IMR-90 (cell line): Measurements from ENCODE around the gene RPS6KA5. TPM values are rescaled to one million over a fixed set of nuclear protein-coding genes. Genes with fewer than 3 reads are reported as not detected.

Experiments
- ATAC-seq: fragments of 200-7000 bp; cut with Tn5 transposase; 2 replicates; pipeline ENCODE4 v1.9.1; 2020; ENCODE audit warnings: low read depth, mild to moderate bottlenecking, moderate library complexity
- BruUV-seq: library from RNA; stranded (reverse); fragments of 400-500 nt; replicated peaks from 2 replicates; lab custom pipeline; 2021; lab: Mats Ljungman, UMichigan
- CTCF ChIA-PET: fragments of 300-600 bp; formaldehyde crosslinking; extraction: SDS; loops from one replicate; lab custom pipeline; 2021; ENCODE audit warnings: antibody characterized with exemption; lab: Yijun Ruan, JAX
- POLR2A ChIA-PET: fragments of 300-600 bp; sonication (Branson Sonifier 250); formaldehyde crosslinking; loops from one replicate; lab custom pipeline; 2022; ENCODE audit warnings: antibody characterized with exemption; ENCODE audit not compliant: unreplicated experiment; lab: Charles Lee
- DNase-seq: peaks from one replicate; pipeline ENCODE4 v3.0.0; 2013
- H2AFZ ChIP-seq: replicated peaks from 2 replicates; pipeline ENCODE3; 2013; ENCODE audit warnings: low read length, mild to moderate bottlenecking; ENCODE audit not compliant: poor library complexity
- H2AK5ac ChIP-seq: 2 replicates; pipeline ENCODE4 v1.6.1; 2013; ENCODE audit warnings: low read depth, low read length, inconsistent platforms
- H2AK9ac ChIP-seq: replicated peaks from 2 replicates; pipeline ENCODE3; 2013; ENCODE audit warnings: mild to moderate bottlenecking, low read depth, low read length, moderate library complexity; ENCODE audit not compliant: poor library complexity
- H2BK120ac ChIP-seq: 2 replicates; pipeline ENCODE4 v1.6.1; 2013; ENCODE audit warnings: low read depth, low read length, inconsistent platforms
- H2BK15ac ChIP-seq: 3 replicates; pipeline ENCODE4 v1.6.1; 2013; ENCODE audit warnings: low read depth, low read length, inconsistent platforms
- H2BK20ac ChIP-seq: 2 replicates; pipeline ENCODE4 v1.6.1; 2013; ENCODE audit warnings: low read depth, mild to moderate bottlenecking, inconsistent platforms, low read length, moderate library complexity
- H2BK5ac ChIP-seq: 2 replicates; pipeline ENCODE4 v1.6.1; 2013; ENCODE audit warnings: mild to moderate bottlenecking, low read depth, low read length, inconsistent platforms; ENCODE audit not compliant: poor library complexity, severe bottlenecking
- H3K14ac ChIP-seq: replicated peaks from 2 replicates; pipeline ENCODE4 v1.6.1; 2013; ENCODE audit warnings: low read depth, low read length, inconsistent platforms
- H3K18ac ChIP-seq: 2 replicates; pipeline ENCODE4 v1.6.1; 2013; ENCODE audit warnings: low read depth, low read length, control low read depth
- H3K23ac ChIP-seq: 2 replicates; pipeline ENCODE4 v1.6.1; 2013; ENCODE audit warnings: low read depth, low read length, inconsistent platforms
- H3K27ac ChIP-seq: 2 replicates; pipeline ENCODE4 v1.5.1; 2013; ENCODE audit warnings: mild to moderate bottlenecking, control low read depth, low read length; ENCODE audit not compliant: insufficient read depth
- H3K27me3 ChIP-seq: 2 replicates; pipeline ENCODE4 v1.6.1; 2013; ENCODE audit warnings: low read length; ENCODE audit not compliant: control insufficient read depth, insufficient read depth
- H3K36me3 ChIP-seq: 2 replicates; pipeline ENCODE4 v1.6.1; 2013; ENCODE audit warnings: low read length, mixed read lengths; ENCODE audit not compliant: control insufficient read depth, insufficient read depth
- H3K4ac ChIP-seq: 2 replicates; pipeline ENCODE4 v1.6.1; 2013; ENCODE audit warnings: low read depth, low read length, inconsistent platforms
- H3K4me1 ChIP-seq: 2 replicates; pipeline ENCODE4 v1.6.1; 2013; ENCODE audit warnings: low read length, mixed read lengths; ENCODE audit not compliant: control insufficient read depth, insufficient read depth
- H3K4me2 ChIP-seq: 2 replicates; pipeline ENCODE4 v1.6.1; 2013; ENCODE audit warnings: low read depth, mild to moderate bottlenecking, control low read depth, low read length, moderate library complexity
- H3K4me3 ChIP-seq: 2 replicates; pipeline ENCODE4 v1.5.1; 2013; ENCODE audit warnings: low read depth, mild to moderate bottlenecking, control low read depth, low read length, moderate library complexity; ENCODE audit not compliant: insufficient read depth
- H3K56ac ChIP-seq: 2 replicates; pipeline ENCODE4 v1.6.1; 2013; ENCODE audit warnings: low read length, inconsistent platforms; ENCODE audit not compliant: insufficient read depth; ENCODE audit errors: extremely low read depth
- H3K79me1 ChIP-seq, 2 experiments: 2 replicates each; pipeline ENCODE4 v1.6.1; 2013; ENCODE audit warnings: low read length in 2 of 2, inconsistent platforms in 1 of 2, low read depth in 1 of 2
- H3K9ac ChIP-seq: 2 replicates; pipeline ENCODE4 v1.6.1; 2013; ENCODE audit warnings: low read depth, low read length, control low read depth
- H3K9me1 ChIP-seq: 2 replicates; pipeline ENCODE4 v1.6.1; 2013; ENCODE audit warnings: low read length, inconsistent platforms; ENCODE audit not compliant: insufficient read depth
- H3K9me3 ChIP-seq: 2 replicates; pipeline ENCODE4 v1.6.1; 2013; ENCODE audit warnings: low read length; ENCODE audit not compliant: control insufficient read depth, insufficient read depth
- H4K20me1 ChIP-seq: 2 replicates; pipeline ENCODE4 v1.6.1; 2013; ENCODE audit warnings: low read length, inconsistent platforms; ENCODE audit not compliant: insufficient read depth
- H4K5ac ChIP-seq: 2 replicates; pipeline ENCODE4 v1.6.1; 2013; ENCODE audit warnings: mild to moderate bottlenecking, low read depth, low read length, control low read depth
- H4K8ac ChIP-seq, 2 experiments: 2 replicates each; pipeline ENCODE4 v1.6.1; 2013; ENCODE audit warnings: low read depth in 2 of 2, low read length in 2 of 2, control low read depth in 1 of 2, inconsistent platforms in 1 of 2
- H4K91ac ChIP-seq: 2 replicates; pipeline ENCODE4 v1.6.1; 2013; ENCODE audit warnings: low read depth, low read length, inconsistent platforms; ENCODE audit not compliant: insufficient read depth
- BHLHE40 ChIP-seq: fragments of 150-350 bp; IDR thresholded peaks from 2 replicates; pipeline ENCODE4 v1.6.1; 2016; ENCODE audit warnings: mild to moderate bottlenecking, low read depth, low read length
- CEBPB ChIP-seq: IDR thresholded peaks from 2 replicates; pipeline ENCODE4 v1.6.1; 2012; ENCODE audit warnings: low read depth, low read length, improper control_type of control experiment
- CHD1 ChIP-seq: IDR thresholded peaks from 2 replicates; pipeline ENCODE4 v1.6.1; 2012; ENCODE audit warnings: low read depth, low read length, improper control_type of control experiment
- FOS ChIP-seq: fragments of 150-350 bp; IDR thresholded peaks from 2 replicates; pipeline ENCODE4 v1.6.1; 2016; ENCODE audit warnings: low read depth, low read length
- MAFK ChIP-seq: IDR thresholded peaks from 2 replicates; pipeline ENCODE4 v1.6.1; 2012; ENCODE audit warnings: low read depth, low read length, improper control_type of control experiment
- MAZ ChIP-seq: IDR thresholded peaks from 2 replicates; pipeline ENCODE4 v1.6.1; 2012; ENCODE audit warnings: low read depth, mild to moderate bottlenecking, low read length, improper control_type of control experiment, moderate library complexity, borderline replicate concordance
- MXI1 ChIP-seq: IDR thresholded peaks from 2 replicates; pipeline ENCODE4 v1.6.1; 2012; ENCODE audit warnings: low read depth, mild to moderate bottlenecking, low read length, moderate library complexity, borderline replicate concordance
- NFE2L2 ChIP-seq: fragments of 150-350 bp; IDR thresholded peaks from 2 replicates; pipeline ENCODE4 v1.6.1; 2016; ENCODE audit warnings: low read depth, mild to moderate bottlenecking, low read length
- POLR2A ChIP-seq: IDR thresholded peaks from 2 replicates; pipeline ENCODE4 v1.6.1; 2012; ENCODE audit warnings: mild to moderate bottlenecking, low read depth, low read length
- RAD21 ChIP-seq: IDR thresholded peaks from 2 replicates; pipeline ENCODE4 v1.6.1; 2012; ENCODE audit warnings: low read length, improper control_type of control experiment
- RCOR1 ChIP-seq: IDR thresholded peaks from 2 replicates; pipeline ENCODE4 v1.6.1; 2012; ENCODE audit warnings: mild to moderate bottlenecking, low read length, improper control_type of control experiment; ENCODE audit not compliant: insufficient replicate concordance
- RFX5 ChIP-seq: IDR thresholded peaks from 2 replicates; pipeline ENCODE4 v1.8.0; 2012; ENCODE audit warnings: low read depth, mild to moderate bottlenecking, low read length, moderate library complexity
- SMC3 ChIP-seq: fragments of 150-350 bp; IDR thresholded peaks from 2 replicates; pipeline ENCODE4 v1.6.1; 2016; ENCODE audit warnings: low read depth, mild to moderate bottlenecking, antibody characterized with exemption, low read length, moderate library complexity
- WGBS, 2 experiments: methylation state at CpG; one replicate each; pipeline versions ENCODE4 v1.1.5 to v1.1.7; 2013; ENCODE audit warnings: missing lambda C conversion rate in 2 of 2; ENCODE audit not compliant: insufficient read length in 1 of 2; ENCODE audit errors: extremely low coverage in 2 of 2; 5-methylcytosine and 5-hydroxymethylcytosine counted together
- dilution Hi-C: fragments of 300-500 bp; cut with HindIII; formaldehyde crosslinking; loops from one replicate; pipeline ENCODE4 v1.14.3; 2018; ENCODE audit warnings: low sequenced_read_pairs; ENCODE audit not compliant: unreplicated experiment
- in situ Hi-C: fragments of 300-500 bp; cut with MboI; formaldehyde crosslinking; loops from 3 replicates; pipeline ENCODE4 v1.14.3; 2019; ENCODE audit warnings: low sequenced_read_pairs, inconsistent platforms, mixed read lengths
- intact Hi-C: fragments of 100-400 bp; cut with micrococcal nuclease; formaldehyde crosslinking; loops from 2 replicates; pipeline ENCODE4 v1.10.0; 2022
- polyA plus RNA-seq, 3 experiments: library from polyadenylated mRNA; depleted of rRNA; stranded (reverse); fragments of >200 nt; gene quantifications; 2 replicates each; pipeline ENCODE4 v1.2.3, GENCODE V29; 2012; ENCODE audit warnings: low replicate concordance in 1 of 3
- total RNA-seq: library from RNA; depleted of rRNA; stranded (reverse); fragments of >200 nt; gene quantifications from 2 replicates; pipeline ENCODE4 v1.2.3, GENCODE V29; 2012
- TF ChIP-seq, protein P1 (sequence below): fragments of 150-350 bp; IDR thresholded peaks from 2 replicates; pipeline ENCODE4 v1.6.1; 2017; ENCODE audit warnings: mild to moderate bottlenecking, antibody characterized with exemption, low read length, low read depth
- TF ChIP-seq, protein P2 (sequence below): conservative IDR thresholded peaks from 2 replicates; pipeline ENCODE4 v1.5.1; 2012; ENCODE audit warnings: mild to moderate bottlenecking, low read depth, low read length, improper control_type of control experiment
- TF ChIP-seq, protein P3 (sequence below): fragments of 150-350 bp; IDR thresholded peaks from 2 replicates; pipeline ENCODE4 v1.6.1; 2016; ENCODE audit warnings: low read depth, mild to moderate bottlenecking, low read length, moderate library complexity, borderline replicate concordance

Gene RPS6KA5
- total and polyA plus RNA-seq, 2 of the 4 experiments (the other 2 are of a cell fraction): 0.36 TPM

DNA sequence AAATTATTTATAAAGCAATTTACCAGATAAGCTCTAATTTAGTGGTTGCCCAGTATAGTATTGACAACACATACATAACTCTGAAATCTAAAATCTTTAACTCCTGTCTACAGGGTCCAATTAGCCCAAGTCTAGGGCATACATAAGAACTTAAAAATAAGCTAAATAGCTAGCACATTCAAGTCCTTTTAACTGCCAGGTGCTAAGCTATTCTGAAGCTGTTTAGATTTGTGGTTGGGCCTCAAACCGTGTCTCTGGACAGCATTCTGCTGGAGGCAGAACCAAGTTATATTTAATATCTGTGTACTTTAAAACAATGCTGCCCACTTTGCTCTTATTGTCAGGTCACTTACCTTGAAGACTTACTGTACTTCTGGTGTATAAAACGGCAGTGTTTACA is 19.0 kb downstream of the RPS6KA5 start:
- no CpG with 5 or more reads among the region's 2 CpGs for WGBS, 2 experiments
- no peaks in the 10 kb centered on the region for H3K9me1 ChIP-seq
- no peaks in the 10 kb centered on the region for H3K79me1 ChIP-seq
- no peak overlapping the region for H3K56ac ChIP-seq
- H4K91ac ChIP-seq: no peak overlapping the region
- H3K18ac ChIP-seq: no peak overlapping the region
- no peaks in the 10 kb centered on the region for H3K36me3 ChIP-seq
- H2AK9ac ChIP-seq: no peak overlapping the region
- no peaks in the 10 kb centered on the region for H3K9me3 ChIP-seq
- no peak overlapping the region for H2AFZ ChIP-seq
- no peak for DNase-seq
- TF ChIP-seq BHLHE40 (no peak), RAD21 (no peak), CHD1 (no peak), MAFK (no peak), RCOR1 (no peak), POLR2A (no peak), MAZ (no peak), MXI1 (no peak), CEBPB (no peak), RFX5 (no peak), FOS (no peak), SMC3 (no peak), NFE2L2 (no peak)
- TF ChIP-seq, protein P1, sequence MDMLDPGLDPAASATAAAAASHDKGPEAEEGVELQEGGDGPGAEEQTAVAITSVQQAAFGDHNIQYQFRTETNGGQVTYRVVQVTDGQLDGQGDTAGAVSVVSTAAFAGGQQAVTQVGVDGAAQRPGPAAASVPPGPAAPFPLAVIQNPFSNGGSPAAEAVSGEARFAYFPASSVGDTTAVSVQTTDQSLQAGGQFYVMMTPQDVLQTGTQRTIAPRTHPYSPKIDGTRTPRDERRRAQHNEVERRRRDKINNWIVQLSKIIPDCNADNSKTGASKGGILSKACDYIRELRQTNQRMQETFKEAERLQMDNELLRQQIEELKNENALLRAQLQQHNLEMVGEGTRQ: no peak
- TF ChIP-seq, protein P2, sequence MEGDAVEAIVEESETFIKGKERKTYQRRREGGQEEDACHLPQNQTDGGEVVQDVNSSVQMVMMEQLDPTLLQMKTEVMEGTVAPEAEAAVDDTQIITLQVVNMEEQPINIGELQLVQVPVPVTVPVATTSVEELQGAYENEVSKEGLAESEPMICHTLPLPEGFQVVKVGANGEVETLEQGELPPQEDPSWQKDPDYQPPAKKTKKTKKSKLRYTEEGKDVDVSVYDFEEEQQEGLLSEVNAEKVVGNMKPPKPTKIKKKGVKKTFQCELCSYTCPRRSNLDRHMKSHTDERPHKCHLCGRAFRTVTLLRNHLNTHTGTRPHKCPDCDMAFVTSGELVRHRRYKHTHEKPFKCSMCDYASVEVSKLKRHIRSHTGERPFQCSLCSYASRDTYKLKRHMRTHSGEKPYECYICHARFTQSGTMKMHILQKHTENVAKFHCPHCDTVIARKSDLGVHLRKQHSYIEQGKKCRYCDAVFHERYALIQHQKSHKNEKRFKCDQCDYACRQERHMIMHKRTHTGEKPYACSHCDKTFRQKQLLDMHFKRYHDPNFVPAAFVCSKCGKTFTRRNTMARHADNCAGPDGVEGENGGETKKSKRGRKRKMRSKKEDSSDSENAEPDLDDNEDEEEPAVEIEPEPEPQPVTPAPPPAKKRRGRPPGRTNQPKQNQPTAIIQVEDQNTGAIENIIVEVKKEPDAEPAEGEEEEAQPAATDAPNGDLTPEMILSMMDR: no peak
- TF ChIP-seq, protein P3, sequence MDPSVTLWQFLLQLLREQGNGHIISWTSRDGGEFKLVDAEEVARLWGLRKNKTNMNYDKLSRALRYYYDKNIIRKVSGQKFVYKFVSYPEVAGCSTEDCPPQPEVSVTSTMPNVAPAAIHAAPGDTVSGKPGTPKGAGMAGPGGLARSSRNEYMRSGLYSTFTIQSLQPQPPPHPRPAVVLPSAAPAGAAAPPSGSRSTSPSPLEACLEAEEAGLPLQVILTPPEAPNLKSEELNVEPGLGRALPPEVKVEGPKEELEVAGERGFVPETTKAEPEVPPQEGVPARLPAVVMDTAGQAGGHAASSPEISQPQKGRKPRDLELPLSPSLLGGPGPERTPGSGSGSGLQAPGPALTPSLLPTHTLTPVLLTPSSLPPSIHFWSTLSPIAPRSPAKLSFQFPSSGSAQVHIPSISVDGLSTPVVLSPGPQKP: no peak
- no peaks in the 10 kb centered on the region for H3K4me1 ChIP-seq
- in situ Hi-C loops: no loop called here
- no TSS peak for BruUV-seq
- H4K8ac ChIP-seq: no peak overlapping the region
- H2BK120ac ChIP-seq: no peak overlapping the region
- dilution Hi-C loops: no loop called here
- no peak overlapping the region for H4K5ac ChIP-seq
- no peak overlapping the region for H3K9ac ChIP-seq
- intact Hi-C loops: no loop called here
- no peak overlapping the region for H3K14ac ChIP-seq
- H3K4me3 ChIP-seq: no peak overlapping the region
- no peak overlapping the region for H2BK20ac ChIP-seq
- no peak overlapping the region for H3K4me2 ChIP-seq
- H3K23ac ChIP-seq: no peak overlapping the region
- H3K27me3 ChIP-seq: no peaks in the 10 kb centered on the region
- ATAC-seq: no peak
- H3K27ac ChIP-seq: no peak overlapping the region
- no peak overlapping the region for H3K4ac ChIP-seq
- H4K20me1 ChIP-seq: no peaks in the 10 kb centered on the region
- ChIA-PET POLR2A (no interaction called here), CTCF (interaction anchor here (0.6 to 1.6 kb wide), 4 partner anchors 25 to 132 kb away, joined by 3 to 7 read pairs (median 4); no protein-coding TSS in a partner anchor)
- no peak overlapping the region for H2AK5ac ChIP-seq
- no peak overlapping the region for H2BK5ac ChIP-seq
- H2BK15ac ChIP-seq: no peak overlapping the region
